WERI-Rb-1 (cell line): ENCODE measurements around the gene TBL1XR1.

Source experiments
- DNase-seq: peaks from one replicate; pipeline ENCODE4 v3.0.0-alpha.2; 2020
- H3K27ac ChIP-seq: fragments of 250-450 bp; sonication (Bioruptor Pico); 2 replicates; pipeline ENCODE4 v1.5.1; 2020; ENCODE audit warnings: mild to moderate bottlenecking, moderate library complexity
- H3K27me3 ChIP-seq: fragments of 250-450 bp; sonication (Bioruptor Pico); 2 replicates; pipeline ENCODE4 v1.5.1; 2021; ENCODE audit warnings: mild to moderate bottlenecking, low read depth, moderate library complexity; ENCODE audit not compliant: insufficient read depth, severe bottlenecking
- H3K36me3 ChIP-seq: fragments of 250-450 bp; sonication (Bioruptor Pico); 2 replicates; pipeline ENCODE4 v1.5.1; 2020; ENCODE audit warnings: mild to moderate bottlenecking, moderate library complexity
- H3K4me3 ChIP-seq: 2 replicates; pipeline ENCODE4 v1.5.1; 2011; ENCODE audit warnings: low read depth, mild to moderate bottlenecking, control low read depth, low read length
- H3K9me3 ChIP-seq: fragments of 250-450 bp; sonication (Bioruptor Pico); 2 replicates; pipeline ENCODE4 v1.5.1; 2021; ENCODE audit warnings: mild to moderate bottlenecking, moderate library complexity; ENCODE audit not compliant: severe bottlenecking
- CTCF ChIP-seq: IDR thresholded peaks from 2 replicates; pipeline ENCODE4 v1.5.1; 2011; ENCODE audit warnings: low read depth, mild to moderate bottlenecking, control low read depth, inconsistent platforms, low read length

TBL1XR1 gene

GRCh38 chr3:177105623-177106022, 91.7 kb downstream of the TBL1XR1 start:
- TF ChIP-seq CTCF = no peak
- Histone ChIP-seq H3K36me3 (peaks cover 2% of the 10 kb centered on the region; the same call in 1 of the 2 replicates), H3K27me3 (no peaks in the 10 kb centered on the region), H3K27ac (no peak overlapping the region), H3K4me3 (no peak overlapping the region), H3K9me3 (no peaks in the 10 kb centered on the region)
- DNase-seq = no peak

- H3K9me3 ChIP-seq = no peaks in the 10 kb centered on the region
- H3K27me3 ChIP-seq = no peaks in the 10 kb centered on the region
- no peak for TF ChIP-seq CTCF
- no peak overlapping the region for H3K4me3 ChIP-seq
- H3K27ac ChIP-seq = no peak overlapping the region
- peak; percentile 13 for DNase-seq
- H3K36me3 ChIP-seq = peaks cover 2% of the 10 kb centered on the region; the same call in 1 of the 2 replicates
Measured at GRCh38 chr3:177104299-177104992, 92.8 kb downstream of the TBL1XR1 start.

GRCh38 chr3:177102553-177102952, 94.7 kb downstream of the TBL1XR1 start:
- H3K27me3 ChIP-seq = no peaks in the 10 kb centered on the region
- H3K27ac ChIP-seq = no peak overlapping the region
- no peak for TF ChIP-seq CTCF
- H3K9me3 ChIP-seq = no peaks in the 10 kb centered on the region
- H3K36me3 ChIP-seq = peaks cover 2% of the 10 kb centered on the region; the same call in 1 of the 2 replicates
- no peak for DNase-seq
- no peak overlapping the region for H3K4me3 ChIP-seq

GRCh38 chr3:177098551-177098950, 98.7 kb downstream of the TBL1XR1 start:
- H3K4me3 ChIP-seq = no peak overlapping the region
- no peak for TF ChIP-seq CTCF
- DNase-seq = no peak
- H3K9me3 ChIP-seq = no peaks in the 10 kb centered on the region
- peaks cover 5% of the 10 kb centered on the region; the same call in 1 of the 2 replicates for H3K36me3 ChIP-seq
- H3K27ac ChIP-seq = no peak overlapping the region
- no peaks in the 10 kb centered on the region for H3K27me3 ChIP-seq

- H3K36me3 ChIP-seq = peaks cover 5% of the 10 kb centered on the region; the same call in 1 of the 2 replicates
- no peak overlapping the region for H3K27ac ChIP-seq
- H3K27me3 ChIP-seq = no peaks in the 10 kb centered on the region
- no peak for TF ChIP-seq CTCF
- no peak for DNase-seq
- H3K4me3 ChIP-seq = no peak overlapping the region
- no peaks in the 10 kb centered on the region for H3K9me3 ChIP-seq
Measured at GRCh38 chr3:177096615-177097014, 100.7 kb downstream of the TBL1XR1 start.

- Histone ChIP-seq H3K36me3 (0 out of 2 replicates have a peak, but pooled peaks cover 2% of the 10 kb centered on the region), H3K27ac (no peak overlapping the region)
Measured at GRCh38 chr3:177093966-177094365, 103.3 kb downstream of the TBL1XR1 start.

More at GRCh38 chr3:177093966-177094365, 103.3 kb downstream of the TBL1XR1 start:
- Histone ChIP-seq H3K4me3 (no peak overlapping the region), H3K27me3 (no peaks in the 10 kb centered on the region), H3K9me3 (no peaks in the 10 kb centered on the region)
- no peak for TF ChIP-seq CTCF
- DNase-seq = no peak
